ENCODE measurements around the gene CCDC178.
A peak's percentile ranks its signal among the peaks of the same experiment; 100 is the strongest.
"Not testable (repeated sequence)": the region's sequence is repeated elsewhere in the genome, so short reads cannot be mapped to it uniquely, and the experiment has no call there.

Gene CCDC178

DNA sequence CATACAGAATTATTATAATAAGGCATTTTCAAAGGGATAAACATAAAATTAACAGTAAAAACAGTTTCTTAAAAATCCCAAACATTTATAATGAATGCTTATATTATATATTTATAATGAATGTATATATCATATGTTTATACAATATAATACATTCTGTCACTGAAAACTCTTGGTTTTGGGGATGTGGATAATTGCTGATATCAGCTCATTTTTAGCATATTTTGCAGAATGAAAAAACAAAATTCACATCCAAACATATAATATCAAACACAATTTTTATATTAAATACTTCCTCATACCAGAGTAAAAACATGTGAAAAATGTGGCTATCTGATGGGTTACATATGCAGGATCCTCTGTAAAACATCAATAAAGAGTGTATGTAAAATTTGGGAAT, 465.0 kb downstream of the CCDC178 start:
- no peak for DNase-seq

DNA sequence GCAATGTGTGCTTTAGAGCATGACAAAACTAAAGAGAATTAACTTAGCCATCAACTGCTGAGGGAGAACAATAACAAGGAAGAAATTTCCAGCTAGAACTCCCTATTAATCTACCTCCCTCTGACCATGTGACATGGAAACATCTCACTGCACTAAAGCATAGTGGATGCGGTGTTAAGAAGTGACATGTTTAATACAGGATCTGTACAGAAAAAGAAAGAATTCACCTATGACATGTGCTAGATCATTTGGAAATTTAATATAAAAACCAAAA, 465.4 kb downstream of the CCDC178 start:
- DNase-seq = no peak

DNA sequence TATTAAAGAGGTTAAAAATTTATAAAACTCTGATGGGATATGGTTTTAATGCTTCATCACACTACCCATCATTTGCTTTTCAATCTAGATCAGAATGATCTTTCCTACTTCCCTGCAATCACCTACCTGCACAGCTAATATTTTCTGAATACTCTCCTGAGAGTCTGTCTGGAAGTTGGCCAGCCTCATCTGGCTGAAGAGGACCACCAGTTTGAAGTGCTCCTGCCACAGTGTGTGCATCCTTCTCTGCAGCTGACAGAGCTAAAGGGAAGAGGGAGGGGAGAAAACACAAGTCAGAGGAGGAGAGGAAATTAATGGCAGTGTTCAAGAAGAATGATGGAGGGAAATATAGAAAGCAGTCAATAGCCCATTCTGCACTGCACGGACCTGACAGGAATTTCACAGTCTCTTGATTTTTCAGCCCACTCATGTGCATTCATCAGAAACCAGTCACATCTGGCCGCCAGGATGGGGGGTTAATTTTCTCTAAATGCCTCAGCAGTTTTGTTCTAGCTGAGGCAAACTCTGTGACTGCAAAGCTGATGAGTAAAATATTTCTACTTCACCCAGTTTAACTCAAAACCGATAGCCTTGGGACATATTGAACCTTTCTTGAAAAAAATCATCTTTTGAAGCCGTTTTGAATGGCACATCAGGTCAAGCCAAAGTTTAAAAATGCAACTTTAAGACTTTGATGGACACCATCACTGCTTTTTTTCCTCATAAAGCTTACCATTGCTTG, 465.9 kb downstream of the CCDC178 start:
- no peak for DNase-seq

DNA sequence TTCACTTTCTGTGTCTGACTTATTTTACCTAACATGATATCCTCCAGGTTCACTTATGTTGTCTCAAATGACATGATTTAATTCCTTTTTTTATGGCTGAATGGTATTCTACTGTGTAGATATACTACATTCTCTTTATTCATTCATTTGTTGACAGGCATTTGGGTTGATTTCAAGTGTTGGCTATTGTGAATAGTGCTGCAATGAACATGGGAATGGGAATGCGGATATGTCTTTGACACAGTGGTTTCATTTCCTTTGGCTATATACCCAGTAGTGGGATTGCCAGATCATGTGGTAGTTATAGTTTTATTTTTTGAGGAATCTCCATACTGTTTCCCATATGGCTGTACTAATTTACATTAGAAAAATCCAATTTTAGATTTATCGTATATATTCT, 472.3 kb downstream of the CCDC178 start:
- DNase-seq = no peak

DNA sequence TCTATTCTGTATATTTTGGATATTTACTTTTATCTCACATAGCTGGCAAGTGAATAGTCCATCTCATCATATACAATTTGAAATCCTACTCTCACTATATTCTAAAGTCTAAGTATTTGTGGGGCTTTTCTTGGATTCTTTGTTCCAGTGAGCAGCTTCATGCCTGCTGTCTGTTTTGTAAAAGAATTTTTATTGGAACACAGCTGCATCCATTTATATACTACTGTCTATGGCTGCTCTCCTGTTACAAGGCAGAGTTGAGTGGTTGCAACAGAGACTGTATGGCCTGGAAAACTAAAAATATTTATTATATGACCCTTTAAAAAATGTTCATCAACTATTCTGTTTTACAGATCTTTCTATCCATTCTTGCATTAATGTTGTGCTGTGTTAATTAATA, 474.4 kb downstream of the CCDC178 start:
- DNase-seq = no peak

DNA sequence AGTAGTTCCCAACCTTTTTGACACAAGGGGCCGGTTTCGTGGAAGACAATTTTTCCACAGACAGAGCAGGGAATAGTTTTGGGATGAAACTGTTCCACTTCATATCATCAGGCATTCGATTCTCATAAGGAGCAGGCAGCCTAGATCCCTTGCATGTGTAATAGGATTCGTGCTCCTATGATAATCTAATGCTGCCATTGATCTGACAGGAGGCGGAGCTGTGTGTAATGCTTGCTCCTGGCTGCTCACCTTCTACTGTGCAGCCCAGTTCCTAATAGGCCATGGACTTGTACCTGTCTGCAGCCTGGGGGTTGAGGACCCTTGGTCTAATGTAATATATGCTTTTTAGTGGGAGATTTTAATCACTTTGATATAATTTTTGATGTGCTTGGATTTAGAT, 479.0 kb downstream of the CCDC178 start:
- DNase-seq = no peak

DNA sequence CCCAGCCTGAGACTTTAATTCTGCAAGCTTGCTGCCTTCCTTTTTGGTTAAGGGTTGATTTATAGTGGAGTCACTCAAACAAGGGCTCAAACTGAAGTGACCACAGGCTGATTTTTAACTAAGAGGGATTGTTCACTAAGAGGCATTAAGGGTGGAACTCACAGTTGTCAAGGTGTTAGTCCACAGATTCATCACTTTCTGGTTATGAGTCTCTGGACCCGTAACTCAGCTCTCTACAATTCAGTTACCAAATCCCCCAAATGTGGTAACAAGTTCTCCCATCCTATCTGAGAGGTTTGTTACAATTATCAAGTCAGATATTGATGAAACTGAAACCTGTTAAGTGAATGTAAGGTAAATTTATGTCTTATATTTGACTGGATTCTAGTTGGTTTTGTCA, 481.8 kb downstream of the CCDC178 start:
- DNase-seq = no peak

DNA sequence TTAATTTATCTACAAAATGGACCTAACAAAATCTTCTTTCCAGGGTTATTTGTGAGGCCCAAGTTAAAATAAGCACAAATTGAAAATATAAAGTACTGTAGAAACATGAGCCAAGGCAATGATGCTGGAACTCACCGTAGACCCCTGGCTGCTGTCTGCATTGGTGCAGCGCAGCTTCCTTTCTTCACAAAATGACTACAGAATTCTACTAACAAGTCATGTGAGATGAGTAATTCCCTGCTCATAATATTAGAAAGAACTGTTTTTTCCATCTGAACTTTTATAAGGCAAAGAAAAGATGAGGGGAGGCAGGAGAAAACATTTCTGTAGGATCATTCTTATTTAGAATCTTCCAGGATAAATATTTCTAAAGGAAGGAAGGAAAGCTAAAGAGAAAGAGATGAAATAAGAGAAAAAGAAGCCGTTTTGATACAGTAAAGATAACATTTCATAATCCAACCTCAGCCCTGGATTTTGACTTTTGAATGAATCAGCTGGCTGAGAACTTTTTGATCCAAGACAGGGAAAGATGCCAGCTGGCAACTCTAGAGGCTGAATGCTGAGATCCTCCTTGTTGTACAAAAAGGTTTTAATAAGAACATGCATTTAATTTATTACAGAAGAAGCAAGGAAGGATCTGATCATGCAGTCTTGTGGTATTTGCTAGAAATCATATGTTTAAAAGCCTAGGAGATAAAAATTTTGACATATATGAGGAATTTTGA, 483.8 kb downstream of the CCDC178 start:
- DNase-seq = no peak

DNA sequence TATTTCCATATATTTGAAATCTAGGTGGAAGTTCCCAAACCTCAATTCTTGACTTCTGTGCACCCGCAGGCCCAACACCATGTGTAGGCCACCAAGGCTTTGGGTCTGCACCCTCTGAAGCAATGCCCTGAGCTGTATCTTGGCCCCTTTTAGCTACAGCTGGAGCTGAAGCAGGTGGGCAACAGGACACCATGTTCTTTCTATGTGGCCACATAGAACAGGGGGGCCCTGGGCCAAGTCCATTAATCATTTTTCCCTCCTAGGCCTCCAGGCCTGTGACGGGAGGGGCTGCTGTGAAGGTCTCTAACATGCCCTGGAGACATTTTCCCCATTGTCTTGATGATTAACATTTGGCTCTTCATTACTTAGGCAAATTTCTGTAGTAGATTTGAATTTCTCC, 488.2 kb downstream of the CCDC178 start:
- not testable (repeated sequence) for DNase-seq

DNA sequence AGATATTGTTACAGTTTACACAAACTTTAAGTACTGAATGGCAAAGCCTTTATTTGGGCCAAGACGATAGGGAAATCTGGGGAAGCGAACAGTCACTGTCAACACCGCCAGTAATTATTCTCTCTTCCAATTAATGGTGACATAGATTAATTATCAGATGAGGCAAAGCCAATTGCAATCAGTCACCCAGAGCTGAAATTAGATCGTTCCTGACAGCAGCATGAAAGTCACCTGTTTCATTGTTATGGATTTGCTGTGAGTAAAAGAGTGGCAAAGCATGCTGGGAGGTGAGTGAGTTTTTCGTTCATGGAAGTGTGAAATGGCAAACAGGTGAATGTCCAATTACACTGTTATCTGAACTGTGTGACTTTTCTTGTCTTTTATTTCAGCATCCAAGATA, 502.9 kb downstream of the CCDC178 start:
- no peak for DNase-seq

DNA sequence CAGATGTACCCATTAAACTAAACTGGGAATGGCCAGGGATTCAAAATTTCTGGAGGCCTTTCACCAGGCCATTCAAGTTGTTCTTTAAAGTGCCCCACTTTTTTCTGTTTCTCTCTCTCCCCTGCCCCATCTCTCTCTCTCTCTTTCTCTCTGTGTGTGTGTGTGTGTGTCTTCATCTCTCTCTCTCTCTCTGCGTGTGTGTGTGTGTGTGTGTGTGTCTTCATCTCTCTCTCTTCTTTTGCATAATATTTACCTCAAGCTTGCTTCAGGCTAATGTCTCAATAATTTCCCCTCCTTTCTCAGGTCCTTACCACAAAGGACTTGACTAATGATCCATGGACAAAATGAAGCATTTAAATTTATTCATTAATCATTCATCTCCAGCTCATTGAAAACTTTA, 503.5 kb downstream of the CCDC178 start:
- DNase-seq = no peak

DNA sequence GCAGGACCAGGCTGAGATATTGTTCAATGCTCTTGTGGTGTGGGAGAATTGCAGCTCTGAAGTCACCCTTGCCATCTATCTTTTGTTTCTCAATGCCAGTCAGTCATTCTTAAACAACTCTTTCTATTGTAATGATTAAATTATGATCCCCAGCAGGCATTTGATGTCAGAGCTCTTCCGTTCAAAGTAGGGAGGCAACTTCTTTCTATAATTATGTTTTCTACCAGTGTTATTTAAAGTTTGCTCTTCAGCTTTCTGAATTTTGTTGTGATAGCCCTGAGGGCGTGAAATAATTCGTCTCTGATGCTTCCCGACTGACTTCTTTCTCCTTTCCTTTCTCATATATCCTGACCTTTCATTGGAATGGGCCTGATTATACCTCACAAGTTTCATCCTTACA, 506.3 kb downstream of the CCDC178 start:
- no peak for DNase-seq

DNA sequence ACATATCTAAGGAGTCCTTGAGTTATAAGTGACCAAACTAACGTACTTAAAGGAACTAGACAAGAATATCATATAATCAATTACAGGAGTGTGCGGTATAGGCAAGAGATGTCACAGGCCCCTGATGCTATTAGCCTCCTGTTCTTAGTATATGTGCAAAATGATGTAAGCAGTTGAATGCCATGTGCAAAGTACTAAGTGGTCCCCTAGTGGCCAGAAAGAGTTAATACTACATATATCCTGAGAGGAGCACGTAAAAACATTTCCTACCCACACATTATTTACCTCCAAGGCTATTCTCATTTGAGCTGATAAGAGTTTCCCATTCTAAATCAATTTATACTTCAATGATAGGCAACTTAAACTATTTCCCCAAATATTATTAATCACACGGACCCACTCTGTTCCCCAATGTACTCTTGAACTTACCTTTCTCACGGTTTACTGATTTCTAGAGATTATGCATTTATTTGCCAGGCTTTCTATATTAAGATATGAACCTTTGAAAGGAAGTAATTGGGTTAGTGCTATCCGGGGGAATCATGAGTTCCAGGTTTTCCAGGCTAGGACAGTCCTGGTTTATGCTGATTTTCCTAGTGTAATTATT, 509.7 kb downstream of the CCDC178 start:
- peak; percentile 46 for DNase-seq

DNA sequence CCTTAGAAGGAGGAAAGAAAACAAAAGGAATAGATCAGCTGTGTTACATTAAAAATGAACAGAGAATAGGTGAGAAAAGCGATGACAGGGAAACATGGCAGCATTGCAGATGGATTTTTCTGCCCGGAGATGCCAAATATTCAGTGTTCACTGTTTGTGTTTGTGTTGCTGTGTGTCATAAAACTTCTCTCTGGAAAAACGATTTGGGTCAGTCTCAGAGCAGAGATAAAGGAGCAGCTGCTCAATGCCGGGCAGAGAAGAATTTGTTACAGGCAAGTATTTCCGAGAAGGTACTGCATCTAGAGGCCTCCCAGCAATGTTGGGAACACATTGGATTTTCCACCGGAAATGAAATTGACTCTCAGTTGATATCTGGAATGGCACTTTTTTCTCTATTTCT, 511.3 kb downstream of the CCDC178 start:
- DNase-seq = no peak

DNA sequence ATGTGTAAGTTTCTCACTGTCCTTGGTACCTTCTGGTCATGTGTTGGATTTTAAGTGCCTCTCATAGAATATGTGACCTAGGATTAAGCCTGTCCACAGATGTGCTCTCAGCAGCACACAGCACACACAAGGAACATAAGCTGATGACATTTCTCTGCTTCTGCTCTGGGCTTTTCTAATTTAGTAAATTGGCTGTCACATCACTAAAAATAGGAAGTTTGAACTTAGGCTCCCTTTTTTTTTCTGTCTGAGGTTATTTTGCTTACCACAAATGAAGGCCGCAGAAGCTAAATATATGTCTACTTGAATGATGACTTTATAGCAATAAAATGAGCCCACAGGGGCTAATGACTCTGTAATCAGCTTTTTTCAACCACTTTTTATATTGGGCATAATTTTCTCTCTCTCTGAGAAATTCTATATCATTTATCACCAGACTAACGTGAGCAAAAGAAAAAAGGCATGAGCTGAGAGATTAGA, 517.5 kb downstream of the CCDC178 start:
- no peak for DNase-seq

DNA sequence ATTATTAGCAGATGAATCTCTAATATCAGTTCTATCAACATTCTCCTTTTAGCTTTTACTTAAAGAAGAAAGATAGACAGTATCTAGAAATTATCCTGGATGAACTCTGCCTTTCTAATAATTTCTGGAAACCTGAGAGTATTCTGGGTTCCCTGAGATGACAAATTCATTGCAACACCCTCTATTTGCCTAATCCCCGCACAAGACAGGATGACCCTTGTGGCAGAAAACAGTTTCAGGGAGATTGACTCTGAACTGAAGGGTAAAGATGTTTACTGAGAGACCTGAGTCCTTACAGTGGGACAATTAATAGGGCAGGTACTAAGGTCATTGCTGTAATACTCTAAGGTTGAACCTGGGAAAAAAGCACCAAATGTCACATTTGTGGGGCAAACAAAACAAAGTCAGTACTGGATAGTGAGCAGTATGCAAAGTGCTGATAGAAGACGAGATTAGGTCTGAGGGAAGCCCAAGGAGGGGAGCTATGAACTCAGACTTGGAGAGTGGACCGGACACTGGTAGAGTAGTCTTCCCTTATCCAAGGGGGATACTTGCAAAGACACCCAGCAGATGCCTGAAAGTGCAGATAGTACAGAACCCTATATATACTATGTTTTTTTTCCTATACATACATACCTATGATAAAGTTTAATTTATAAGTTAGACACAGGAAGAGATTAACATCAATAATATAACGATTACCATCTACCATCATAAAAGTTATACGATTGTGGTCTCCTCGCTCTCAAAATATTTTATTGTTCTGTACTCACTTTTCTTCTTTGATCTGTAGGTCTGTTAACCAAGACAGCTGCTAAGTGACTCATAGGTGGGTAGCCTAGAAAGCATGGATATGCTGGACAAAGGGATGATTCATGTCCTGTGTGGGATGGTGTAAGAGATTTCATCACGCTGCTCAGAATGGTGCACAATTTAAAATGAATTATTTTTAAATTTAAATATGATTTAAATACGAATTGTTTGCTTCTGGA, 519.4 kb downstream of the CCDC178 start:
- DNase-seq = no peak

DNA sequence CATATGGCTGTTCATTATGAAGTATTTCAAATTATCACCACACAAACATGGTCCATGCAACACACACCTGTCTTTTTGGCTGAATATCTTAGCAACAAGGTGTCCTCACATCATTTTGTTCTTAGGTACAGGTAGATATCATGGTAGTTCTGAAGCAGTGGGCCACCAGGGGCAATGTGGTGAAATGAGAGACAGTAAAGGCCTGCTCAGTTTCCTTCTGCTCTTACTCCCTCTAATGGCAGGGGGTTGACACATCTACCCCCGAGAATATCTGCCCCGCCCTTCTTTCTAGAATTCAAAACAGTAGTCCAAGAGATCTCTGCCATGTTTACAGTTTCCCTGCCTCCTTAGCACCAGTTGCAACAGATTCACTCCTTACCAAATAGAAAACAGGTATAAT, 520.7 kb downstream of the CCDC178 start:
- DNase-seq = no peak

DNA sequence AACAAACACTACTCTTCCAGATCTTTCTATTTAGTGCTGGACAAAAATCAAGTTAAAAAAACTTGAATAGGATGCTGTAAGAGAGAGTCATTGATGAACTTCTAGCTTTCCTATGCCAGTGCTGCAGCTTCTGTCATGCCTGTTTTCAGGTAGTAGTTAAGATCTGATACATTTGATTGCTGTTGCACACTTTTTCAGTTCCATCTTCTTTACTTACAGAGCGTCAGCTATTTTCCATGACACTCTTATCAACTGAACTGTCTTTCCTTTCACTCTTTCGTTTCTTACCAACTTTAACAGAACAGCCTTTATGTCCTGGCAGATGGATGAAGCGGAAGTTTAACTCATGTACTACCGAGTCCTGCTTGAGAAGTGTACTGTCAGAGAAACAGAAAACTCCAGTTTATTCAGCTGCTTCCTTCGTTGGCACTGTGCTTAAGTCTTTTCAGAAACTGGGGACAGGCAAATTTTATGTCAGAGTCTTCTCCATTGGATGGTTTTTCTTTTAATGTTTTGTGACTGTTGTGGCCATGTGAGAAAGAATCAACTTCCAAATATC, 521.8 kb downstream of the CCDC178 start:
- DNase-seq = no peak

DNA sequence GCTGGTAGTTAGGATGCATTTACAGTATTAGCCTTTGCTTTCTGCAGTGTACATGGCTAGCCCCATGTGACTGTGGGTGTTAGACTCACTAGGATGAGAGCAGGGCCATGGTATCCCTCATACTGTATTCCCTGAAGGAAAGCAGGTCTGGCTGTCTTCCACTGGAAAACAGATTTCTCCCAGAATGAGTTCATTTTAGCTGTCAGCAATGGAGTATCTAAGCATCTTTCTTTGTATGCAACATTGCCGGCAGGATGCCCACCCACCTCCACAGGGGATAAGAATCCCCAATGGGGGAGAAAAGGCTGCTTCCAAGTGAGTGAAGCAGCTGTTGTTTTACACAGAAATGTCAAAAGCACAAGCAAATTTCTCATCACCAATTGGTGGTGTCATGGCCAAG, 525.0 kb downstream of the CCDC178 start:
- no peak for DNase-seq

DNA sequence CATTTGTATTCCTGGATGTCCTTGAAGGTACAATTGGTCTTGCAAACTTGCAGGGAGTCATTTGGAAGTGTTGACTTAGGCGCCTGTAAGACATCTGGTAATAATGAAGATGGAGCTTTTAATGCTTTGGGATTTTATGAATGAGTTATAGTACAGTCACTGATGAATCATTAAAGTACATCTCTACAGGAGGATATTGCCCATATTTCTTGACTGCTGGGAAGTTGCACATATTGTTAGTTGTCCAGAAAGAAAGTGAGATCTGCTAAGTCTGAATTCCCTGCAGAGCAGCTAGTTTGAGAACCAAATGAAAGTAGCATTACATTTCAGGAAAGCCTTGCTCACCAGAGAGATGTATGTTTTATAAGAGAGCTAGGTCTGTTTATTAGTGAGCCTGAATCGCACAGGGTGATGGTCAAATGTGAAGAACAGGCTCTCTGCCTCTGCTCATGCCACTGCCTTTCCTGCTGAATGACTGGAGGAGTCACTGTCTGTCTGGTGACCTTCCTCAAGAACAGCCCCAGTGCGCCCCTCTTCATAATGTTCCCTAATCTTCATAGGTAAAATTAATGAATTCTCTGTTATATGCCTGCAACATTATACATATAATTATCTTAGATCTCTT, 528.7 kb downstream of the CCDC178 start:
- no peak for DNase-seq

DNA sequence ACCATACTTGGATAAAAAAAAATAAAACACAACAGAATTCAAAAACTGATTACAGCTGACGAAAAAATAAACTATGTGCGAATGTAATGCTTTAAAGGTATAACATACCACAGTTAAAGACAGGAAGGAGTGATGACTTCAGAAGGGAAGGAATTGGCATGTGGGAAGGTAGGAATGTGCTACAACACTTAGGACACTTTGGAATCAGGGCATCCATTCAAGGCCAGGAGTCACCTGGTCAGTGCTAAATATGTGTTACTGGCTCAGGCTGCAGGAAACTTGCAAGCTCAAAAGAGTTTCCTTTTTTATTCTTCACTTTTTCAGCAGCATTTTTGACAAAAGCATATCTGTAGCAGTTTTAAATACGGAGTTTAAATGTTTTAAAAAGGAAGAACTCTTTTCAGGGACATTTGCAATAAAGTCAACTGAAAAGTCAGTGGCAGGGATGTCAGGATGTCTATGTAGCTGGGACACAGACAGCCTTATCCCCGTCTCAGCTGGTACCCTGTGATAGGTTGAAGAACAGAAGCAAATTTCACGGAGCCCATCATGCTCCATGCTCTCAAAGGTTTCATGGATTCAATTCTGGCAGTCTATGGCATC, 529.7 kb downstream of the CCDC178 start:
- no peak for DNase-seq

Measured in NCI-H1048 (cell line).